Breast epithelium (tissue), 4 donors: ENCODE data around the gene ZNF646. TPM values are rescaled to one million over a fixed set of nuclear protein-coding genes. Genes with fewer than 3 reads are reported as not detected.
A peak's percentile ranks its signal among the peaks of the same experiment; 100 is the strongest.

Source experiments
- DNase-seq, 2 donors: peaks; one replicate each; pipeline ENCODE4 v3.0.0-alpha.2; 2019; ENCODE audit warnings: low spot score in 2 of 2
- H3K27ac ChIP-seq, 2 donors: fragments of 200-600 bp; sonication (generic) in 1 of 2; one replicate each; pipeline ENCODE4 v1.5.1; 2016 to 2019; ENCODE audit warnings: mild to moderate bottlenecking in 1 of 2
- H3K27me3 ChIP-seq, 2 donors: fragments of 200-600 bp; sonication (generic) in 1 of 2; one replicate each; pipeline versions ENCODE4 v1.5.1 to v1.6.0; 2017 to 2019; ENCODE audit warnings: control low read depth in 1 of 2, mild to moderate bottlenecking in 1 of 2
- H3K36me3 ChIP-seq: fragments of 200-600 bp; one replicate; pipeline ENCODE4 v1.5.1; 2019
- H3K4me1 ChIP-seq, 2 donors: fragments of 200-600 bp; sonication (generic); one replicate each; pipeline ENCODE4 v1.5.1; 2016 to 2019; ENCODE audit warnings: control low read depth in 1 of 2
- H3K4me3 ChIP-seq, 3 donors: fragments of 200-600 bp; sonication (generic); 1 replicate in 2 of 3; 2 replicates in 1 of 3; pipeline ENCODE4 v1.5.1; 2016 to 2019; ENCODE audit warnings: mild to moderate bottlenecking in 3 of 3, moderate library complexity in 2 of 3
- H3K9me3 ChIP-seq, 2 donors: fragments of 200-600 bp; sonication (generic) in 1 of 2; one replicate each; pipeline ENCODE4 v1.5.1; 2016 to 2019; ENCODE audit warnings: control low read depth in 1 of 2
- CTCF ChIP-seq, 3 donors: fragments of 450-650 bp; IDR thresholded peaks; one replicate each; pipeline ENCODE4 v1.5.1; 2016 to 2017; ENCODE audit warnings: antibody characterized with exemption in 3 of 3, mild to moderate bottlenecking in 3 of 3, moderate library complexity in 3 of 3
- POLR2A ChIP-seq: fragments of 450-650 bp; IDR thresholded peaks from one replicate; pipeline ENCODE4 v1.6.1; 2016; ENCODE audit warnings: antibody characterized with exemption, mild to moderate bottlenecking, moderate library complexity
- POLR2AphosphoS5 ChIP-seq, 3 donors: sonication (generic); formaldehyde crosslinking; IDR thresholded peaks; one replicate each; pipeline ENCODE4 v1.6.1; 2017; ENCODE audit warnings: antibody characterized with exemption in 3 of 3
- intact Hi-C: fragments of 100-400 bp; cut with DNase I; formaldehyde crosslinking; loops from one replicate; pipeline ENCODE4 v1.15.1; 2023; ENCODE audit warnings: low total_unique reads
- total RNA-seq, 3 donors: library from RNA; depleted of rRNA; stranded (reverse); fragments of >200 nt; gene quantifications; one replicate each; pipeline ENCODE4 v1.1.0, GENCODE V29; 2016

The ZNF646 gene
- total RNA-seq, 3 donors from 2014 or later, result 12.5 to 17.3 (median 13.1) TPM

- no peak for DNase-seq
- intact Hi-C loops, result no loop called here
- peaks cover 0 to 5% of the 10 kb centered on the region in 2 donors for H3K4me1 ChIP-seq
- H3K4me3 ChIP-seq, result peak overlapping the region; percentile 67 to 88 (median 78)
- H3K36me3 ChIP-seq, result peaks cover 5% of the 10 kb centered on the region
- TF ChIP-seq POLR2A (no peak), POLR2AphosphoS5 (IDR thresholded peaks at IDR 0.05) (peak in 2 of 3 donors; percentile 13 to 56), CTCF (IDR thresholded peaks at IDR 0.05) (no peak)
- H3K27me3 ChIP-seq, result no peaks in the 10 kb centered on the region
- peak overlapping the region; percentile 95 to 99 for H3K27ac ChIP-seq
- no peaks in the 10 kb centered on the region for H3K9me3 ChIP-seq
These were observed 44.3 kb downstream of the ZNF646 start for GRCh38 chr16:31118223-31119155.

GRCh38 chr16:31120129-31120528, 45.9 kb downstream of the ZNF646 start:
- no peak for DNase-seq
- peaks cover 5% of the 10 kb centered on the region for H3K36me3 ChIP-seq
- no peak overlapping the region for H3K4me3 ChIP-seq
- intact Hi-C loops, result no loop called here
- no peaks in the 10 kb centered on the region for H3K27me3 ChIP-seq
- H3K9me3 ChIP-seq, result no peaks in the 10 kb centered on the region
- no peak for TF ChIP-seq CTCF (IDR thresholded peaks at IDR 0.05)
- H3K4me1 ChIP-seq, result peaks cover 0 to 5% of the 10 kb centered on the region in 2 donors
- peak overlapping the region; percentile 95 to 99 for H3K27ac ChIP-seq

- no peak for TF ChIP-seq POLR2A
- Histone ChIP-seq H3K4me3 (no peak overlapping the region), H3K4me1 (peaks cover 4 to 32% of the 10 kb centered on the region in 2 donors), H3K27me3 (no peaks in the 10 kb centered on the region), H3K9me3 (no peaks in the 10 kb centered on the region), H3K36me3 (no peaks in the 10 kb centered on the region), H3K27ac (peak overlapping the region; percentile 95)
- intact Hi-C loops, result no loop called here
- no peak for DNase-seq
These were observed 51.6 kb downstream of the ZNF646 start for GRCh38 chr16:31125844-31126243.

- DNase-seq, result no peak
- Histone ChIP-seq H3K27ac (peak overlapping the region; percentile 95), H3K4me1 (peaks cover 4 to 45% of the 10 kb centered on the region in 2 donors), H3K27me3 (no peaks in the 10 kb centered on the region), H3K9me3 (no peaks in the 10 kb centered on the region), H3K36me3 (no peaks in the 10 kb centered on the region), H3K4me3 (no peak overlapping the region)
- intact Hi-C loops, result no loop called here
- TF ChIP-seq CTCF (IDR thresholded peaks at IDR 0.05), result no peak
These were observed 53.0 kb downstream of the ZNF646 start for GRCh38 chr16:31127182-31127581.

GRCh38 chr16:31128711-31129567, 54.7 kb downstream of the ZNF646 start:
- H3K27me3 ChIP-seq, result no peaks in the 10 kb centered on the region
- intact Hi-C loops, result no loop called here
- H3K4me1 ChIP-seq, result peaks cover 4 to 51% of the 10 kb centered on the region in 2 donors

More at GRCh38 chr16:31128711-31129567, 54.7 kb downstream of the ZNF646 start:
- TF ChIP-seq POLR2AphosphoS5 (IDR thresholded peaks at IDR 0.05) (no peak), CTCF (IDR thresholded peaks at IDR 0.05) (no peak), POLR2A (no peak)
- no peaks in the 10 kb centered on the region for H3K36me3 ChIP-seq
- H3K4me3 ChIP-seq, result peak overlapping the region in 1 of 3 donors; percentile 4
- H3K27ac ChIP-seq, result peak overlapping the region; percentile 95
- DNase-seq, result no peak
- no peaks in the 10 kb centered on the region for H3K9me3 ChIP-seq
